ENCODE data around the gene ZNF579. TPM values are rescaled to one million over a fixed set of nuclear protein-coding genes. Genes with fewer than 3 reads are reported as not detected.

Gene ZNF579
- total and polyA plus RNA-seq, 2 of the 13 experiments (the other 11 are each of a cell fraction or from before 2014, with no cell fraction given), result 2.1 to 2.9 TPM

- TF ChIP-seq ATF4 (CRISPR knock-in tag; IDR thresholded peaks at IDR 0.05), result no peak
- 0 out of 2 replicates have a peak, but pooled peaks have one; percentile 21 for TF ChIP-seq ZNF329 (CRISPR knock-in tag; IDR thresholded peaks at IDR 0.05; ENCODE audit: low read depth)
- no peak for TF ChIP-seq CENPX (CRISPR knock-in tag; IDR thresholded peaks at IDR 0.05)
- no peak for TF ChIP-seq ERF (CRISPR knock-in tag; IDR thresholded peaks at IDR 0.05)
- TF ChIP-seq ZNF770 (CRISPR knock-in tag; IDR thresholded peaks at IDR 0.05), result peak; percentile 89; the same call in 1 of the 2 replicates
- peak; percentile 77; the same call in 1 of the 2 replicates for TF ChIP-seq DRAP1 (CRISPR knock-in tag; IDR thresholded peaks at IDR 0.05)
- no peak for TF ChIP-seq HMG20B (CRISPR knock-in tag; conservative IDR thresholded peaks at IDR 0.05)
Measured at GRCh38 chr19:55624109-55625003, 43.7 kb upstream of the ZNF579 start, which contains the start of gene ZNF784 (continued).

- TSS peak; percentile 59 for BruUV-seq (replicated peaks)
- Histone ChIP-seq H3K27ac (ENCODE audit: extremely low read length, insufficient read depth, low read length) (peak overlapping the region; percentile 26), H3K4me1 (ENCODE audit: insufficient read depth, low read length) (peaks cover 29% of the 10 kb centered on the region), H3K79me2 (ENCODE audit: insufficient read depth, low read length) (peaks cover 4% of the 10 kb centered on the region), H3K4me3 (replicated peaks in 1 of 3; ENCODE audit: insufficient read depth in 1 of 3, low read depth in 2 of 3, low read length in 3 of 3) (peak overlapping the region; percentile 29 to 58 (median 55)), H4K20me1 (ENCODE audit: insufficient read depth, low read length) (peaks cover 14% of the 10 kb centered on the region; the same call in 1 of the 2 replicates), H3K9me3 (ENCODE audit: low read length) (no peaks in the 10 kb centered on the region), H3K36me3 (replicated peaks in 1 of 2; ENCODE audit: control insufficient read depth in 1 of 2, insufficient read depth in 2 of 2, low read length in 2 of 2) (0 out of 5 replicates have a peak, but pooled peaks cover 0 to 3% of the 10 kb centered on the region in 2 experiments), H2AFZ (ENCODE audit: low read length) (no peak overlapping the region), H3K27me3 (ENCODE audit: control insufficient read depth in 1 of 2, insufficient read depth in 2 of 2, low read length in 2 of 2) (no peaks in the 10 kb centered on the region), H3K9ac (ENCODE audit: insufficient read depth, low read depth, low read length) (no peak overlapping the region), H3K4me2 (ENCODE audit: low read depth, low read length) (peak overlapping the region; percentile 82)
- in situ Hi-C loops (cut with HindIII; ENCODE audit: extremely low pct_ligation_motif_present, low pct_unique_long_range_greater_than_20kb) (no loop called here), intact Hi-C loops (cut with micrococcal nuclease; ENCODE audit: unreplicated experiment) (no loop called here)
- no peak for FAIRE-seq
- no peak for ATAC-seq
- DNase-seq (ENCODE audit: low spot score), result no peak
- TF ChIP-seq ZMYM4 (CRISPR knock-in tag; IDR thresholded peaks at IDR 0.05) (no peak), ZNF354B (CRISPR knock-in tag; IDR thresholded peaks at IDR 0.05) (no peak), XBP1 (CRISPR knock-in tag; IDR thresholded peaks at IDR 0.05) (no peak), ONECUT2 (CRISPR knock-in tag; IDR thresholded peaks at IDR 0.05) (no peak), NFE2 (CRISPR knock-in tag; IDR thresholded peaks at IDR 0.05) (no peak), ZNF34 (CRISPR knock-in tag; IDR thresholded peaks at IDR 0.05; ENCODE audit: borderline replicate concordance) (no peak)
- ChIA-PET POLR2A (interaction anchor here (1.6 to 2.8 kb wide), 4 partner anchors 9 to 31 kb away, joined by 8 to 23 read pairs (median 10); partner anchors contain the start of genes U2AF2 and ZNF865), CTCF (ENCODE audit: low intra/inter-chr PET ratio, low total read pairs) (no interaction called here)
- 86% methylated on average over 7 of the region's 7 CpGs for WGBS (ENCODE audit: low lambda C conversion rate)
Measured at GRCh38 chr19:55623561-55623960, 42.9 kb upstream of the ZNF579 start.
